Measurements from ENCODE around the gene UGT1A9.

GRCh38 chr2:233689501-233689900 lies 17.8 kb downstream of the UGT1A9 start:
- TF ChIP-seq PKNOX1 (IDR thresholded peaks at IDR 0.05) = no peak
- TF ChIP-seq CTBP1 (IDR thresholded peaks at IDR 0.05; ENCODE audit: borderline replicate concordance) = no peak
- no peak for TF ChIP-seq L3MBTL2 (conservative IDR thresholded peaks at IDR 0.05)
- TF ChIP-seq ZNF384 (IDR thresholded peaks at IDR 0.05) = no peak
- TF ChIP-seq SUZ12 (IDR thresholded peaks at IDR 0.05) = no peak
- no peak for TF ChIP-seq HDGF (IDR thresholded peaks at IDR 0.05; ENCODE audit: borderline replicate concordance)
- no peak for TF ChIP-seq SP1 (IDR thresholded peaks at IDR 0.05)
- no peak for TF ChIP-seq LEF1 (IDR thresholded peaks at IDR 0.05; ENCODE audit: borderline replicate concordance)
- TF ChIP-seq BHLHE40 (IDR thresholded peaks at IDR 0.05; ENCODE audit: borderline replicate concordance) = no peak
- no peak for TF ChIP-seq FOXK2 (IDR thresholded peaks at IDR 0.05)
- TF ChIP-seq FOXA1 (IDR thresholded peaks at IDR 0.05) = no peak
- TF ChIP-seq ELF4 (IDR thresholded peaks at IDR 0.05) = no peak
- TF ChIP-seq NFRKB (IDR thresholded peaks at IDR 0.05) = no peak
- TF ChIP-seq TARDBP (IDR thresholded peaks at IDR 0.05) = no peak

Measured in HEK293T (cell line).